HL-60 (cell line): ENCODE measurements around the gene FAM221A.

ENCODE experiments used
- DNase-seq, 2 experiments: peaks; one replicate each; pipeline ENCODE4 v3.0.0-alpha.2; 2010 to 2020; ENCODE audit warnings: low read depth in 1 of 2, low spot score in 1 of 2
- H3K27ac ChIP-seq: fragments of 250-450 bp; sonication (Bioruptor Pico); replicated peaks from 2 replicates; pipeline ENCODE4 v1.5.1; 2020; ENCODE audit warnings: mild to moderate bottlenecking, moderate library complexity
- H3K27me3 ChIP-seq: fragments of 250-450 bp; sonication (Bioruptor Pico); 2 replicates; pipeline ENCODE4 v1.5.1; 2021; ENCODE audit warnings: mild to moderate bottlenecking, moderate library complexity; ENCODE audit not compliant: insufficient read depth, poor library complexity, severe bottlenecking
- H3K4me3 ChIP-seq: replicated peaks from 2 replicates; pipeline ENCODE4 v1.5.1; 2011; ENCODE audit warnings: mild to moderate bottlenecking, control low read depth, low read length; ENCODE audit not compliant: insufficient read depth
- GABPA ChIP-seq: IDR thresholded peaks from 2 replicates; pipeline ENCODE4 v1.6.1; 2012; ENCODE audit warnings: low read depth
- POLR2AphosphoS5 ChIP-seq: IDR thresholded peaks from 2 replicates; pipeline ENCODE4 v1.6.1; 2012; ENCODE audit warnings: low read depth
- REST ChIP-seq: IDR thresholded peaks from 2 replicates; pipeline ENCODE4 v1.6.1; 2012; ENCODE audit warnings: low read depth; ENCODE audit not compliant: insufficient replicate concordance
- SPI1 ChIP-seq: IDR thresholded peaks from 2 replicates; pipeline ENCODE4 v1.6.1; 2012; ENCODE audit warnings: low read depth, mild to moderate bottlenecking, borderline replicate concordance
- TF ChIP-seq, protein P1 (sequence below): IDR thresholded peaks from one replicate; pipeline ENCODE4 v1.5.1; 2011; ENCODE audit warnings: low read length, control low read depth, inconsistent platforms; ENCODE audit not compliant: insufficient read depth

FAM221A gene

DNA sequence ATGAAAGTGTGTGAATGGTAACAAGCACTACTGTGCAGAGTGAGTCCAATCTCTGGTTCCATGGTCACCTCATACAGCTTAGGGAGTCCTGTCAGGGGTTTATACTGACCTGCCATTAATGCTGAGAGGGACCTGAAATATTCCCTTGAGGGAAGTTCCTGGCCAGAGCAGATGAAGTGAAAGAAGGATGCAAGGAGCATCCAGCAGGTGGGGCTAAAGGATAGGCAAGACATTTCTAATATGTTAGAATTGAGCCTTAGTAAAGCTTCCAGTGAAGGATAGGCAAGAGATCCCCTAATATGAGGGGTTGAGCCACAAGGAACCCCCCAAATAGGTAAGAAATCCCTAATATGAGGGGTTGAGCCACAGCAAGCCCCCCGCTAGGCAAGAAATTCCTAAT is 25.5 kb upstream of the FAM221A start:
- Histone ChIP-seq H3K27me3 (no peaks in the 10 kb centered on the region), H3K27ac (no peak overlapping the region), H3K4me3 (no peak overlapping the region)
- peak in 1 of 2 experiments; percentile 14 for DNase-seq
- no peak for TF ChIP-seq REST

GRCh38 chr7:23655433-23655832 is 24.6 kb upstream of the FAM221A start:
- no peak for DNase-seq
- Histone ChIP-seq H3K4me3 (no peak overlapping the region), H3K27ac (no peak overlapping the region), H3K27me3 (no peaks in the 10 kb centered on the region)
- TF ChIP-seq SPI1 (no peak), GABPA (no peak), POLR2AphosphoS5 (no peak), REST (no peak)
- TF ChIP-seq, protein P1, sequence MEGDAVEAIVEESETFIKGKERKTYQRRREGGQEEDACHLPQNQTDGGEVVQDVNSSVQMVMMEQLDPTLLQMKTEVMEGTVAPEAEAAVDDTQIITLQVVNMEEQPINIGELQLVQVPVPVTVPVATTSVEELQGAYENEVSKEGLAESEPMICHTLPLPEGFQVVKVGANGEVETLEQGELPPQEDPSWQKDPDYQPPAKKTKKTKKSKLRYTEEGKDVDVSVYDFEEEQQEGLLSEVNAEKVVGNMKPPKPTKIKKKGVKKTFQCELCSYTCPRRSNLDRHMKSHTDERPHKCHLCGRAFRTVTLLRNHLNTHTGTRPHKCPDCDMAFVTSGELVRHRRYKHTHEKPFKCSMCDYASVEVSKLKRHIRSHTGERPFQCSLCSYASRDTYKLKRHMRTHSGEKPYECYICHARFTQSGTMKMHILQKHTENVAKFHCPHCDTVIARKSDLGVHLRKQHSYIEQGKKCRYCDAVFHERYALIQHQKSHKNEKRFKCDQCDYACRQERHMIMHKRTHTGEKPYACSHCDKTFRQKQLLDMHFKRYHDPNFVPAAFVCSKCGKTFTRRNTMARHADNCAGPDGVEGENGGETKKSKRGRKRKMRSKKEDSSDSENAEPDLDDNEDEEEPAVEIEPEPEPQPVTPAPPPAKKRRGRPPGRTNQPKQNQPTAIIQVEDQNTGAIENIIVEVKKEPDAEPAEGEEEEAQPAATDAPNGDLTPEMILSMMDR: no peak

- no peak for DNase-seq
- TF ChIP-seq SPI1 (no peak), POLR2AphosphoS5 (no peak), REST (no peak), GABPA (no peak)
- TF ChIP-seq, protein P1: no peak
- H3K27ac ChIP-seq: no peak overlapping the region
Observed at GRCh38 chr7:23658831-23659427, 21.1 kb upstream of the FAM221A start.

More at GRCh38 chr7:23658831-23659427, 21.1 kb upstream of the FAM221A start:
- H3K4me3 ChIP-seq: no peak overlapping the region
- H3K27me3 ChIP-seq: no peaks in the 10 kb centered on the region
